HG03571 (cell line): ENCODE measurements around the gene TRNAU1AP.
"Not testable (repeated sequence)": the region's sequence is repeated elsewhere in the genome, so short reads cannot be mapped to it uniquely, and the experiment has no call there.

Source experiments
- ATAC-seq: cut with Tn5 transposase; IDR thresholded peaks from one replicate; pipeline ENCODE4 v1.9.1; 2021; ENCODE audit not compliant: unreplicated experiment

The TRNAU1AP gene

GRCh38 chr1:28577052-28577678 lies 24.3 kb downstream of the TRNAU1AP start:
- no peak for ATAC-seq

GRCh38 chr1:28577738-28578536 lies 25.1 kb downstream of the TRNAU1AP start:
- no peak for ATAC-seq

GRCh38 chr1:28578696-28579218 lies 25.9 kb downstream of the TRNAU1AP start:
- ATAC-seq, result no peak

GRCh38 chr1:28579401-28579800 lies 26.5 kb downstream of the TRNAU1AP start:
- ATAC-seq, result no peak

- no peak for ATAC-seq
These were observed 28.0 kb downstream of the TRNAU1AP start for GRCh38 chr1:28580722-28581530.

- ATAC-seq, result peak; percentile 70
These were observed 28.8 kb downstream of the TRNAU1AP start for GRCh38 chr1:28581531-28582247.

- no peak for ATAC-seq
These were observed 29.3 kb downstream of the TRNAU1AP start for GRCh38 chr1:28582248-28582615.

- ATAC-seq, result not testable (repeated sequence)
These were observed 33.9 kb downstream of the TRNAU1AP start for GRCh38 chr1:28586585-28587391.

GRCh38 chr1:28591708-28592320 lies 38.9 kb downstream of the TRNAU1AP start, which contains the start of gene RAB42:
Gene RAB42 (plus strand): TSS chr1:28592265. CDS start chr1:28592512, 247 bp downstream.
- no peak for ATAC-seq

GRCh38 chr1:28592321-28593071 lies 39.6 kb downstream of the TRNAU1AP start:
- ATAC-seq, result no peak

GRCh38 chr1:28593988-28594356 lies 41.1 kb downstream of the TRNAU1AP start:
- not testable (repeated sequence) for ATAC-seq

GRCh38 chr1:28594686-28595411 lies 42.0 kb downstream of the TRNAU1AP start:
- not testable (repeated sequence) for ATAC-seq

- ATAC-seq, result no peak
These were observed 42.7 kb downstream of the TRNAU1AP start for GRCh38 chr1:28595412-28596191.

- ATAC-seq, result not testable (repeated sequence)
These were observed 43.4 kb downstream of the TRNAU1AP start for GRCh38 chr1:28596276-28596675.

GRCh38 chr1:28601696-28602095 lies 48.8 kb downstream of the TRNAU1AP start:
- no peak for ATAC-seq

GRCh38 chr1:28602536-28603439 lies 49.9 kb downstream of the TRNAU1AP start:
- ATAC-seq, result no peak
